GM19372 (cell line): ENCODE measurements around the gene ANK2.
A peak's percentile ranks its signal among the peaks of the same experiment; 100 is the strongest.

Experiments used
- ATAC-seq: cut with Tn5 transposase; IDR thresholded peaks from one replicate; pipeline ENCODE4 v1.9.1; 2021; ENCODE audit warnings: mild to moderate bottlenecking, low read depth, moderate library complexity; ENCODE audit not compliant: unreplicated experiment

The ANK2 gene

GRCh38 chr4:113145147-113145518 is 95.7 kb downstream of the ANK2 start:
- no peak for ATAC-seq

- no peak for ATAC-seq
Observed at GRCh38 chr4:113145519-113146291, 96.3 kb downstream of the ANK2 start.

GRCh38 chr4:113146876-113147358 is 97.5 kb downstream of the ANK2 start:
- peak; percentile 74 for ATAC-seq

GRCh38 chr4:113147498-113148111 is 98.2 kb downstream of the ANK2 start:
- no peak for ATAC-seq

GRCh38 chr4:113148925-113149324 is 99.5 kb downstream of the ANK2 start:
- ATAC-seq = no peak

- no peak for ATAC-seq
Observed at GRCh38 chr4:113153529-113154101, 104.2 kb downstream of the ANK2 start.

GRCh38 chr4:113154281-113154680 is 104.8 kb downstream of the ANK2 start:
- ATAC-seq = no peak

- ATAC-seq = no peak
Observed at GRCh38 chr4:113157086-113157857, 107.8 kb downstream of the ANK2 start.

- ATAC-seq = no peak
Observed at GRCh38 chr4:113159942-113160545, 110.6 kb downstream of the ANK2 start.

- no peak for ATAC-seq
Observed at GRCh38 chr4:113160548-113160947, 111.1 kb downstream of the ANK2 start.

- ATAC-seq = no peak
Observed at GRCh38 chr4:113162089-113162488, 112.6 kb downstream of the ANK2 start.

GRCh38 chr4:113169368-113169767 is 119.9 kb downstream of the ANK2 start:
- ATAC-seq = no peak

GRCh38 chr4:113170115-113170804 is 120.8 kb downstream of the ANK2 start:
- ATAC-seq = no peak

GRCh38 chr4:113170805-113171468 is 121.5 kb downstream of the ANK2 start:
- ATAC-seq = no peak

GRCh38 chr4:113173126-113173792 is 123.8 kb downstream of the ANK2 start:
- no peak for ATAC-seq

- ATAC-seq = no peak
Observed at GRCh38 chr4:113173793-113174264, 124.4 kb downstream of the ANK2 start.

- ATAC-seq = no peak
Observed at GRCh38 chr4:113179091-113179490, 129.6 kb downstream of the ANK2 start.

GRCh38 chr4:113179996-113180395 is 130.5 kb downstream of the ANK2 start:
- no peak for ATAC-seq
